HG03045 (cell line): ENCODE data around the gene DNAJC27.
A peak's percentile ranks its signal among the peaks of the same experiment; 100 is the strongest.

ENCODE experiments used
- ATAC-seq: cut with Tn5 transposase; IDR thresholded peaks from one replicate; pipeline ENCODE4 v1.9.1; 2021; ENCODE audit warnings: mild to moderate bottlenecking, moderate library complexity; ENCODE audit not compliant: unreplicated experiment

DNAJC27 gene

GRCh38 chr2:24926602-24927252, 45.0 kb downstream of the DNAJC27 start:
- ATAC-seq: no peak

- ATAC-seq: no peak
Observed at GRCh38 chr2:24926220-24926601, 45.5 kb downstream of the DNAJC27 start.

- no peak for ATAC-seq
Observed at GRCh38 chr2:24925815-24926214, 45.9 kb downstream of the DNAJC27 start.

- no peak for ATAC-seq
Observed at GRCh38 chr2:24924732-24925131, 47.0 kb downstream of the DNAJC27 start.

GRCh38 chr2:24924266-24924665, 47.5 kb downstream of the DNAJC27 start:
- no peak for ATAC-seq

GRCh38 chr2:24923106-24923505, 48.6 kb downstream of the DNAJC27 start:
- no peak for ATAC-seq

GRCh38 chr2:24922556-24922955, 49.2 kb downstream of the DNAJC27 start:
- no peak for ATAC-seq

- no peak for ATAC-seq
Observed at GRCh38 chr2:24920809-24921441, 50.8 kb downstream of the DNAJC27 start.

GRCh38 chr2:24920098-24920808, 51.5 kb downstream of the DNAJC27 start, which contains the start of gene ADCY3:
ADCY3 (minus strand) TSS chr2:24920237; CDS start chr2:24918987, 1,250 bp downstream.
- peak; percentile 66 for ATAC-seq

- peak; percentile 24 for ATAC-seq
Observed at GRCh38 chr2:24919506-24920097, 52.2 kb downstream of the DNAJC27 start.

GRCh38 chr2:24919037-24919505, 52.7 kb downstream of the DNAJC27 start:
- ATAC-seq: peak; percentile 8

GRCh38 chr2:24918326-24919036, 53.3 kb downstream of the DNAJC27 start:
- ATAC-seq: no peak

- ATAC-seq: no peak
Observed at GRCh38 chr2:24917731-24918325, 53.9 kb downstream of the DNAJC27 start.

GRCh38 chr2:24917086-24917485, 54.7 kb downstream of the DNAJC27 start:
- no peak for ATAC-seq

GRCh38 chr2:24915796-24916195, 56.0 kb downstream of the DNAJC27 start:
- no peak for ATAC-seq

GRCh38 chr2:24915175-24915574, 56.6 kb downstream of the DNAJC27 start:
- no peak for ATAC-seq

GRCh38 chr2:24914713-24915112, 57.0 kb downstream of the DNAJC27 start:
- ATAC-seq: no peak

- ATAC-seq: no peak
Observed at GRCh38 chr2:24913911-24914310, 57.8 kb downstream of the DNAJC27 start.

GRCh38 chr2:24912986-24913385, 58.8 kb downstream of the DNAJC27 start:
- ATAC-seq: no peak

- no peak for ATAC-seq
Observed at GRCh38 chr2:24912523-24912922, 59.2 kb downstream of the DNAJC27 start.
